Stimulated activated CD8-positive, alpha-beta memory T cell treated with anti-CD3 and anti-CD28 coated beads, Interleukin-12 subunit alpha, Interleukin-12 subunit beta, amount 100 ng/mL, for 24 hours (primary cell): Measurements from ENCODE around the gene PDLIM5.

Experiments used
- DNase-seq: peaks from one replicate; pipeline ENCODE4 v3.0.0-alpha.2; 2020; ENCODE audit errors: extremely low read depth

The PDLIM5 gene

DNA sequence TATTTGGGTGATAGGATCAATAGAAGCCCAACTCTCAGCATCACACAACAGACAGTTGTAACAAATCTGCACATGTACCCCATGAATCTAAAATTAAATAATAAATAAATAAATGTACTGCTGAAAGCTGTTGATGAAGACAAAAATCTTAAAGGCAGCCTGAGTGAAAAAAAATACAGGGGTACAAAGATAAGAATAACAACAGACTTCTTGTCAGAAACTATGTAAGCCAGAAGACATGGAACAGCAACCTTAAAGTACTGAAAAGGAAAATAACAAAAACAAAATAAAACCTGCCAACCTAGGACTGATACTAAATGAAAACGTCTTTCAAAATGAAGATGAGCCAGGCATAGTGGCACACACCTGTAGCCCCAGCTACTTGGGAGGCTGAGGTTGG lies 25.0 kb upstream of the PDLIM5 start:
- DNase-seq = no peak

DNA sequence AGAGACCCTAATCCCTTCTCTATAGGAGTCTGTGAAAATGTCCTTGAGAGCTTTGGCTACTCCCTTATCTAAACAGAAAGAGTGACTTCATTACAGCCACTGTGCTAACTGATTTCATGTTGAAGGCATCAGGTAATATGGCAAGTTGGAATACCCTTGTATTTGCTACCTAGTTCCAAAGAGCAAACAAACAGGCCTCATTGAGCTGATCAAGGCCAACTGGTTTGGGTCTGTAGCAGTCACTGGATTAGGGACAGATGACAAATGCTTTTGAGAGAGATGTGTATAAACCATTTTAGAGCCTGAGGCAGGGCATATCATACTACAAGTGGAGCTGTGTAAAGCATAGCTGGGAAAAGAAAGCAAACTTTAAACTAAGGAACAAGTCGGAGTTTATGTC lies 22.9 kb upstream of the PDLIM5 start:
- DNase-seq = no peak

DNA sequence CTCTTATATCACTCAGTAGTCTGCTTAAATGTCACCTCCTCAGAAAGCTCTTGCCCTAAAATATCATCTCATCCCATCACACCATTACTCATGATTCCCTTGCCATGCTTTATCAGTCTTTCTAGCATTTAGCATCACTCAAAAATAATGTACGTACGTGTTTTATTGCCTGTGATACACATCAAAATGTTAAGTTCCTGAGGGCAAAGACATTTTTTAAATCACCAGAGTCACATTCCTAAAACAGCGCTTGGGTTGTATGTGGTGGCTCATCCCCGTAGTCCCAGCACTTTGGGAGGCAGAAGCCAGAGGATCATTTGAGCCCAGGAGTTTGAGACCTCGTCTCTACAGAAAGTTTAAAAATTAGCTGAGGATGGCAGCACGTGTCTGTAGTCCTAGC lies 21.3 kb upstream of the PDLIM5 start:
- DNase-seq = no peak

DNA sequence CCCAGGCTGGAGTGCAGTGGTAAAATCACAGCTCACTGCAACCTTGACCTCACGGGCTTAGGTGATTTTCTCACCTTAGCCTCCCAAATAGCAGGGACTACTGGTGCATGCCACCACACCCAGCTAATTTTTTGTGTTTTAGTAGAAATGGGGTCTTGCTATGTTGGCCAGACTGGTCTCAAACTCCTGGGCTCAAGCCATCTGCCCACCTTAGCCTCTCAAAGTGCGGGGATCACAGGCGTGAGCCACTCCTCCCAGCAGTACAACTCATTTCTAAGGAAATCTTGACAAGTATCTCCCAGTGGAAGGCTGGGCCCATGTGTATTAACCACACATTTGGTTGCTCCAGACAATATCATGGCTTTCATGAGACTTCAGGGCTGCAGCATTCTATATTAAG lies 20.4 kb upstream of the PDLIM5 start:
- no peak for DNase-seq

DNA sequence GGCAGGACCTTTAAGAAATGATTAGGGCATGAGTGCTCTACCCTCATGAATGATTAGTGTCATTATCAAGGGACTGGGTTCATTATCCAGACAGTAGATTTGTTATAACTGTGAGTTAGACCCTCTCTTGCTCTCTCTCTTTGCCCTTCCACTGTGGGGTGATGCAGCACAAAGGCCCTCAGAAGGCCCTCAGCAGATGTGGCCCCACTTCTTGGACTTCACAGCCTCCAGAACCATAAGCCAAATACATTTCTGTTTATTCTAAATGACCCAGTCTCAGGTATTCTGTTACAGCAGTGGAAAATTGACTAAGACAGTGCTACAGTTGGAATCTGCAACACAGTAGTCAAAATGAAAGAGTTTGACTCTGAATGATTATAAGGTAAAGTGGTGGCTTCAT lies 17.2 kb upstream of the PDLIM5 start:
- no peak for DNase-seq

DNA sequence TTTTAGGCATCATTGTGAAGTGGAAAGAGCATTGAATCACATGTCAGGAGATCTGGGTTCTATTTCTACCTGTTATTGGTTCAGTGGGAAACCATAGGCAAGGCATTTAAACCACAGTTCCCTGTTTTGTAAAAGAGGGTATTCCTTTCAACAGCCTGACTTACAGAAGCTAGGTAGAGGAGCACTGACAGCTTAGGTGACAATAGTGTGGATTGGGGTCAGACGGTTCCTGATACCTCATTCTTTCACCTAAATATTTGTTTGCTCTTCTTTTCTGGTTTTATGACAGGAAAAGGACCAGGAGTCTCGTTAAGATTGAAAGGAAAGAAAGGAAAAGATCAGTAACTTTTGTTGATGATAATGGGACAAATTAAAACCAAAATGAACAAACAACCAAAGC lies 15.9 kb upstream of the PDLIM5 start:
- no peak for DNase-seq

DNA sequence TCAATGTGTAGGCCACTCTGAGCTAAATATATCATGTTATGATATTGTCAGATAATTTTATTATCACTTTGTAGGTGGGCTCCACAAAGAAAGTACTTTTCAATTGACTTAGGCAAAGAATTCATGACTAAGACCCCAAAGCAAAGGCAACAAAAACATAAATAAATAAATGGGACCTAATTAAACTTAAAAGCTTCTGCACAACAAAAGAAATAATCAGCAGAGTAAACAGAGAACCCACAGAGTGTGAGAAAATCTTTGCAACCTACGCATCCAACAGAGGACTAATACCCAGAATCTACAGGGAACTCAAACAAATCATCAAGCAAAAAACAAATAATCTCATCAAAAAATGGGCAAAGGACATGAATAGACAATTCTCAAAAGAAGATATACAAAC lies 15.2 kb upstream of the PDLIM5 start:
- no peak for DNase-seq

DNA sequence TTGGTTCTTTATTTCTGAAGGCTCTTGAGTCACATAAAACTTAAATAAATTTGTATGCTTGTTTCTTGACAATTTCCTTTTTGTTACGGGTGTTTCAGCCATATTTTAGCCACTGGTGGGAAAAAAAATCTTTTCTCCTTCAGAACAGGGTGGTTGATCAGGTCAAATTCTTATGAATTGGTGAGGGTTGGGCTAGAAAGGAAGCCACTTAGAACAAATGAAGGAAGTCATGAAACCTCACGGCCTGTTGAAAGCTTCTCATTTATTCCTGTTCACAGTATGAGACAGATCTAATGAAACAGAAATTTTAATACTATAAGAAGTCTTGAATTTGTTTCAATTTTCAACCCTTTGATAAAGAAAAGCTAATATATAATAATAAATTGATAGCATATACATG lies 12.1 kb upstream of the PDLIM5 start:
- no peak for DNase-seq

DNA sequence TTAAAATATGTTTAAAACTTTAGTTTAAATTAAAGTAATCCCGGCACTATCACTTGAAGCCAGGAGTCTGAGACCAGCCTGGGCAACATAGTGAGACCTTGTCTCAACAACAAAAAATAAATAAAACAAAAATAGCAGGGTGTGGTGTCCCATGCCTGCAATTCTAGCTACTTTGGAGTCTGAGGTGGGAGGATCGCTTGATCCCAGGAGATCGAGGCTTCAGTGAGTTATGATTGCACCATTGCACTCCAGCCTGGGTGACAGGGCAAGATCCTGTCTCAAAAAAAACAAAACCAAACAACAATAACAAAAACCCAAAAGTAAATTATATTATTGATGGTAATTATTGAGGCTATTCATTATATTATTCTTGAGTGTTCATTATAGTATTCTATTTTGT lies 9.9 kb upstream of the PDLIM5 start:
- no peak for DNase-seq

DNA sequence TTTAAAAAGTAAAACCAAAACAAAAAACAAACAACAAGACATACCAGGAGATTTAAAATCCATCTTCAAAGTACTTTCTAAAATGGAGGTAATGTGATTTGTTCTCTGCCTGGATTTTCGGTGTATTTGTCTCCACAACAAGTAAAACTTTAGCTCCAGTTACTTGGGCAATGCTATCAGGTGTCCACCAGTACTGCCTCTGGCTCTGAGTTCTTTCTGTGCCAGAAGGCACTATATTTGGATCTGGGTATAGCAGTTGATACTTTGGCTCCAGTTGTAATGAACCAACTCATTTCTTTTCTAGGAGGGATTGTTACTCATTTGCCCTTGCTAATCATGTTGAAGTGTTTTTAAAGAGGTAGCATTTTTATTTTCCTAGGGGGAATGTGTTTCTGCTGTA lies 9.5 kb upstream of the PDLIM5 start:
- no peak for DNase-seq

DNA sequence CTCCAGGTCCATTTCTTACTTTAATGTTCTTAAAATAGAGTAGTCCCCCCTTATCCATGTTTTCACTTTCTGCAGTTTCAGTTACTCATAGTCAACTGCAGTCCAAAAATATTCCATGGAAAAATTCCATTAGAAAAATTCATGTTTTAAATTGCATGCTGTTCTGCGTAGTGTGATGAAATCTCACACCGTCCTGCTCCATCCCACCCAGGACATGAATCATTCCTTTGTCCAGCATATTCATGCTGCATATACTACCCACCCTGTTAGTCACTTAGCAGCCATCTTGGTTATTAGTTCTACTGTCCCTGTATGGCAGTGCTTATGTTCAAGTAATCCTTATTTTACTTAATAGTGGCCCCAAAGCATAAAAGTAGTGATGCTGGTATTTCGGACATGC lies 5.4 kb upstream of the PDLIM5 start:
- DNase-seq = no peak

DNA sequence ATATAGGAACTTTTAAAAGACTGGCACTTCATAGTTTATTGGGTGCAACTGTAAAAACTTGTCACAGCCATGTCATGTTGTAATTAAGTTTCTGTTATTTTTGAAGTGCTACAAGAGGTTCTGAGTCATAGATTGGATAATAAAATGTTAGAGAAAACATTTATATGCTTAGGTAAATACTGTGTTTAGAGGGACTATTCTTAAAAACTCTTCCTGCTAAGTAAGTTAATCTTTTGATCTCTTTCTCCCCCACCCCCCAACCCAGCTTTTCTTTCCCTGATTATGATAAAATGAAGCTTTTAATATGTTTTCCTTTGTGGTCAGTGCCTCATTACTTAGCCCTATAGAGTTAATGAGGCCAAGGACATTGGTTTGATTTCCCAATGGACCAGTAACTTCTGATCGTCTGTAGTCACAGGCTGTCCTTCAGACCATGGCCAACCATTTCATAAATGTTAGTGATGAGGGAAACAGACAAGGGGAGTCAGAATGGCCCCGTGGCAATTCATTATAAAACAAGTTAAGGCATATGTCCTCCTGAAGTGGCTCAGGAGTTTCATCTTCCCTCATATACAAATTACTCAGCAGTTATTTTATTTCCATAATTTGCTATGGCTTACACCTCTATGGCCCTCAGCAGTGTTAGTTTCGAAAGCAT lies 3.9 kb upstream of the PDLIM5 start:
- no peak for DNase-seq

DNA sequence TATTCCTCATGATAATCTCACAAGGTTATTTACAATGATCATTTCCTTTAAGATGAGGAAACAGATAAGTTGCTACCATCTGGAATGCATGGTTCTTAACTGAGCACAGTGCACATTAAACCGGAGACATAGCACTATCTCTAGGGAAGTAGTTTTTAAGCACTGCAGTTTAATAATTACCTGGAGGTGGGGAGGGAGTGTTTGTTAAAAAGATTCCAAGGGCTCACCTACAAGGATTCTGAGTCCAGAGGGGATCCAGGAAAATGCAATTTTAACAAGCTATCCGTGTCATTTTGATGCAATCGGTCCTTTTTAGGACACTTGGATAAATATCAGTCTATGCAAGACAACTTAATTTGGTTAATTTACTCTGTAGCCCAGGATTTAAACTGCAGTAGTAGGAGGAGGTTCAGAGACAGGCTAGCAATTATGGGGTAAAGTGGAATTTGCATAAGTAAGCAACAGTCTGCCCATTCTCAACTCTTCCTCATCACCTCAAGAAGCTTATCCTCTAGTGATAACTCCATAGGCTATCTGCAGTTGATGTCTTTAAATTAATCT lies 2.8 kb upstream of the PDLIM5 start:
- no peak for DNase-seq

DNA sequence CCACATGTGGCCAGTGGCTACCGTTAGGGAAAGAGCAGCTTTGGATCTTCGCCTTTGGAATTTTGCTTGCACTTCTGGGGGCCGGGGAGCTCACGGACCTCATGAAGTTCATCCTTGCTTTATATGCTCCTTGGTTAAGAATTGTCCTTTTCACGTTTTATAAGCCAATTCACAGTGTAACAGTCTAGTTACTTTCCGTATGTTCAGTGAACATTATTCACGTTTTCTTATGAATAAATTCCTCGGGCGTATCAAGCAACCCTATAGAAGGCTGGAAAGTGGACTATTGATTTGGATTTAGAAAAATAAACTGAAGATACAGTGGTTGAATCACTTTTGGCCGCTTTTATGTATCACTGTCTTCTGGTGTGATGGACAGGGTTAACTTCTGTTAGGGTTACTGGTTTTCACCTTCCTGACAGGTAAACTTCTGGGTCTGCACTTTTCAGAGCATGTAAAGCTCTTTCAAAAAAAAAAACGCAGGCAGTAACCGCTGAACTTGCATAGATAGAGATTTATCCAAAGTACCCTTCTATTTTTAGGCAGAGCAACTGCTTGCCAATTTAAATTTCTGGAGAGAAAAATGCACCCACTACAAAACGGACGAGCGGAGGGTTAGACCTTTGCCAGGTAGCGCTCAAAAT lies 569 bp upstream of the PDLIM5 start:
- no peak for DNase-seq

DNA sequence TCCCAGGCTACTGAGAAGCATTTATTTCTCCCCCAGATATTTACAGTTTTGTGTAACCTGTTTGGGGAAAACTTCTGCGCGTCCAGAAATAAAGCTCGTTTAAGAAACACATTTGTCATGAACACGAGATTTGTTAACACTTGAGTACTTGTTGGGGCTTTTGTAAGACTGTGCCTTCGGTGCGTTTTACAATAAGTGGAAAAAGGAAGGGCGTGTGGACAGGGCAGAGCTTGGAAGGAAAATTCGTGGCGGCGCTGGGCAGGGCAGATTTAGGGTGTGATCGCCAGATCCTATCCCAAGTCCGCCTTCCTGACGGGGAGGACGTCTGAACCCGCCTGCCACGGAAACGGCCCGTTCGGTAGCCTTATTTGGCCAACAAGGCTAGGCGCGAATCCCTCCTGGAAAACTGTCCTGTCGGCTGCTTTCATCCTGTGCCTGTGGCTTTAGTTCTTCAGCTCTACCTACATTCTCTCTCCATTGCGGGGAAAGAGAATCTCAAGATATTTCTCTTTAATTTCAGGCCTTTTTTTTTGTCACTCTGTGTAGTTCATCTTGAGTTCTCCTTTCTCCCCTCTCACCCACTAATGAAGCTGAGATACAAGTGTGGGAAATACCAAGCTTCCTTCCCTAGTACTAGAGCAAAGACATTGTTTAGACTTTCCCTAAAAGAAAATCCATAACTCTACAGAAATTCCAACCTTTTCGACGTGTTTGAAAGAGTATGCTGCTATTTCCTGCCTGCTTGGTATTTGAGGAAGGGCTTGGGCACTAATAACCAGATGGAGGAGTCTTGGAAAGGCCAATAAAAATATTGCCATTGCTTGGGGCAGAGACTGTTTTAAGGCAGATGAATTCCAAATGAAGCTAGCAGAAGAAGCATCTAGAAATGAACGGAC lies 982 bp downstream of the PDLIM5 start:
- DNase-seq = no peak

DNA sequence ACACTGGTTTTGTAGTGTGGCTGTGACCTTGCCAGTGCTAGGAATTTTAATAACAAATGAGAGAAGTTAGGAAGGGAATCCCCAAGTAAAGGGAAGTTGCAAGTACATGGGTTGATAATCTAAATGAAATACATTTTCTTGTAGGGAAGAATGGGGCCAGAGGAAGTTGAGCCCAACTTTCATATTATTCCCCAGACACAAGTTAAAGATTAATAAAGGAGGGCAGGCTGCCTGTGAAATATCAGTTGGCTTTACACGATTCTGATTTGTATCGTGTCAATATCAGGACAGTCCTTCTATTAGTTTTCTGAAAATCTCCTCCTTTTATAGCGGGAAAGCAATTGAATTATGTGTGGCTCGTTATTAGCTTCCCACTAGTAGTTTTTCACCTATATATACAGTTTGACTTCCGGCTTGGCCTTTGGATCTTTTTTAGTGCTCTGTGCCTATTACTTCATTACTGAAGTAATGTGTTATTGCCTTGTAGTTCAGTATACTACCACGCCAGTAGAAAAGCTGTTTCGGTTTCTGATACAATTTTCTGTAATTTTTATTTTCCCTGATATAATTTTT lies 1.7 kb downstream of the PDLIM5 start:
- DNase-seq = no peak

DNA sequence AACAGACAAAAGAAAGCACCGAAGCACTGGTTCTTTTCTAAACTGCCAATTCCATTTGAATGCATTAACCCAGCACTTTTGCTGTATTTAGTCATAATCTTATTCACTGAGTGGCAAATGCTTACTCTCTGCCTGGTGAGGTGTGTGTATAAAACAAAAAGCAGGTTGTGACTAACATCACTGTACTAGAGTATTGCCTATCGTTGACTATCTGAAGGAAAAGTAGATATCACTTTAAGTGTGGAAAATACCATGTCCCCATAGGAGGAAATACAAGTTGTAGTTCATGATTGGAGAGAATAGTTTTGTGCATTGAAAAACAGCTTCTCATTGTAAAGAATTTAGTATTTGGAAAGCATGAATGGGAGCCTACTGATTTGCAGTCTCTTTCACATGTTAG lies 2.7 kb downstream of the PDLIM5 start:
- no peak for DNase-seq

DNA sequence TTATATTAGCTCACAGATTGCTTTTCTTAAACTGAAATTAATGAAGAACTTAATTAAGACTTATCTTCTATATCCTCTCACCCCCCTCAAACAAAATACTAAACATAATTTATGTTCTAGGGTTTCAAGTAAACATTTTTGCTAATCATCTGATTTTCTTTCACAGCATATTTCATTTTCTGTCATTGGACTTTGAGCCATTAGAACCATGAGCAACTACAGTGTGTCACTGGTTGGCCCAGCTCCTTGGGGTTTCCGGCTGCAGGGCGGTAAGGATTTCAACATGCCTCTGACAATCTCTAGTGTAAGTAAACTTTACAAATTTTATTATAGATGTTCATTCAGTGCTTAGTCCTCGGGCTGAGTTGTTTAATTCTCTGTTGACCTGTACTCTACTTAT lies 3.3 kb downstream of the PDLIM5 start:
- DNase-seq = no peak

DNA sequence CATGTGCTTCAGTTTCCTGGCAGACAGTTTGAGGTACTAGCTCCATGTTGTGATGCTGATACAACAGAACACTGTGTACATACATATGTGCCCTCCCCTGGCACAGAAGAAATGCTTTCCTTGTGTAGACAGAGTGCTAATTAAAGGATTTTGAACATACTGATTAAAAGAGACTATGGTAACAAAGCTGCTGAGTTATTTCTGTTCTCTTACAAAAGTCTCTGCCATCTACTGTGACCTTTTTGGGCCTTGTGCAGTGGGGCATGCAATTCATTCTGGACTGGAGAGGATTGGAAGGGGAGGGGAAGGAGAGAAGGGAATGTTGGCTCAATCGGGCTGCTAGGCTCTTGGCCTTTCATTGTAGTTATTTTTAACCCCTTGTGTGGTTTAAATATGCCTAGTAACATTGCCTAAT lies 6.0 kb downstream of the PDLIM5 start:
- no peak for DNase-seq

DNA sequence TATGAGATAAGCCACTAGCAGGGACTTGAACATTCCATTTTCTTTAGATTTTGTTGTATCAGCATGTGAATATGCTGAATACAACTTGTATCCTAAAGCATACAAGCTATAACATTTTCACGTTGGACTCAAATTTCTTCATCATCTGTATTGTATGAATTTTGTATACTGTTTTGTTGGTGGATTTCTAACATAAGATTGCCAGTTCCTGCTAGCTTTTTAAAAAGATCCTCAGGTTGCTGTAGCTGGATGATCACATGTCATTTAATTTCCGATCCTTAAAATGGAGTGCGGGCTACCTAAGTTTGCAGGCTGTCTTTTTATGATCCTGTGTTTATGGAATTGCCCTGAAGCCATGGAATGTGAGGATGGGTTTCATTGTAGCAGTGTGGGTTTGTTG lies 6.9 kb downstream of the PDLIM5 start:
- no peak for DNase-seq

DNA sequence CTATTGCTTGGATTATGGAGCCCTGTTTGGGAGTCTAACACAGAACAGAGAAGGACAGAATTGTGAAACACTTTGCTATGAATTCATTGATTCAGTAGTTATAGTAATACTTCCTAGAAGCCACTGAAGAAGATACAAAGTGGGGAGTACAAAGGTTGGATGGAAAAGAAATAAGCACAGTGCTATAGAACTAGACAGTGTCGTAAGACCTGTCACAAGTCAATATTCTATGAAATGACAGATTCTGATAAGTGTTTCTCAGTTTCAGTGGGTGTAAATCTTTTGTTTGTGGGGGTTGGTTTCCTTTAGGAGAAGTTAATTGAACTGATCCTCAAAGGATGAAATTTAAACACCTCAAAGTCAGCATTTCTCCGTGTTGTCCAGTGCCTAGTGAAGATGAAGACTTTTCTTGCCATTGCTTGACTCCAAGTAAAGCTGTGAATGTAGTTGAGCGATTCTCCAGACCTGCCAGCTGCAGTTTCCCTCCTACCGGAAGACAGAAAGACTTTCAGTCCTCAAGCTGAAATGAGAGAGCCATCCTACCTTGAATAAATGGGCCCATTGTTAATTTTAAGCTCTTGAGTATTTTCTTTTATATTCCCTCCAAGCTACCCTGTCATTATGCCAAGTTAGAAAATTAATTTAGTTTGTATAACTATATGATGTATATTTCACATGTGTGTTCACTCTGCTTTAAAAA lies 7.9 kb downstream of the PDLIM5 start:
- DNase-seq = no peak

DNA sequence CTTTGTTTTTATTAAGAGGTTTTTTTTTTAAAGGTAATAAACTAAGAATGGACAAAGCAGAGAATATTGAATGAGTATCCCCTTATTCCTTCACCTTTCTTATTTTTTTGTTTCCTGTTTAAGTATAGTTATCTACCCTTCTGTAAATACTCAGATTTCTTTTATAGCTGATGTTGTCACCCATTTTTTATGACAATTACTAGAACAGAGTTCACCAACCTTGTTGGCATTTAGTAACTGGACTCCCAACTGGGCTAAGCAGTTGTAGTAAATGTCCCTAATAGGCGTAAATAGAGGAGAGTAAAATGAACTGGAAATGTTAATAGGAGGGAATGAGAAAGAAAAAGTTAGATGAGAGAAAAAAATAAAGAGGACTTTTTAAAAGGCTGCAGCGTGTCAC lies 9.8 kb downstream of the PDLIM5 start:
- no peak for DNase-seq
